Measurements from ENCODE around the gene CCDC85C.

CCDC85C gene

DNA sequence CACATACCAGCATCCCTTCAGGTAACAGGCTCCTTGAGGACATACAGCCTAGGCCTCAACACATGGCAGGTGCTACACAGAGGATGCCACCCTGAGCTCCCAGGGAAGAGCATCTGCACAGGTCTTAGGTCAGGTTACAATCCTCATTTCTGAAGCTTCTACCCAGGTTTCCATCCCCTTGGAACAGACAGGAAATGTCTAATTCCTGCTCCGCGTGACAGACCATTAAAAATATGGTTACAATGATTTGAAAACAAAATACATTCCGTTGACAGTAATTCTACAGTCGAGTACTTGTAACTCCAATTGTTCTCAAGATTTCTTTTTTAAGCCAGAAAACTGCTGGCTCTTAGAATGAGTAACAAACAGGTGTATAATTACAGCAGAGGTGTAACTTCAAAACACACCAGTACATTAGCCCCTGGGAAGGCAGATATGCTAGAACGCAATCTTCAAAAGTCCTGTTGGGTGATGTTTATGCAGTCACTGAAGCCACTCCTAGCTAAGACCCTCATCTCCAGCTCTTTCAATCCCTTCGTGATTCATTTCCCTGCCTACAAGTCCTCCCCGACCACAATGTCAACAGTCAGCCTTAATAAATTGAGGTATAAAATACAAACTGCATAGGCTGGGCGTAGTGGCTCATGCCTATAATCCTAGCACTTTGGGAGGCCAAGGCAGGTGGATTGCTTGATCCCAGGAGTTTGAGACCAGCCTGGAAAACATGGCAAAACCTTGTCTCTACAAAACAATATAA is 135.0 kb downstream of the CCDC85C start:
- no peak for TF ChIP-seq POU2F2 (IDR thresholded peaks at IDR 0.05; ENCODE audit: low read depth, low read length)
- TF ChIP-seq POLR2AphosphoS5 (IDR thresholded peaks at IDR 0.05; ENCODE audit: low read depth, low read length) = no peak
- FAIRE-seq = peak; percentile 16
- DNase-seq (ENCODE audit: insufficient read length, low spot score) = no peak

DNA sequence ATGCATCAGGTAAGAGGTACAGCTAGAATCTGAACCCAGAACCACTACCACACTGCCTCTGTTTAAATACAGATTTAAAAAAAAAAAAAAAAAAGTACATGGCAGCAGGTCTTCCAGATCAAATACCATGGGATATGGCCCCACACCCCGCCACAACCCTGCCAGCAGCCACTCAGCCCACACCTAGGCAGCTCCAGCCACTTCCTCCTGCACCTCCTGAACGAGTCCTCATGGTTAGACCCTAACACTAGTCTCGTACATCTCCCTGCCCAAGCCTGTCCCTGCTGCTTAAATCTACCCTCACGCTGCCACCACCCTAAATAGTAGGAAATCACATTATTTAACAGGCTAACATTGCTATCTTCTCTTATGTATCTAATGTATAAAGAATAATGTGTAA is 135.9 kb downstream of the CCDC85C start:
- TF ChIP-seq SPI1 (IDR thresholded peaks at IDR 0.05; ENCODE audit: low read depth, low read length) = no peak
- no peak for TF ChIP-seq POLR2AphosphoS5 (IDR thresholded peaks at IDR 0.05; ENCODE audit: low read depth, low read length)
- no peak for TF ChIP-seq PAX5 (IDR thresholded peaks at IDR 0.05; ENCODE audit: insufficient read depth, low read length, severe bottlenecking)
- TF ChIP-seq POU2F2 (IDR thresholded peaks at IDR 0.05; ENCODE audit: low read depth, low read length) = no peak
- TF ChIP-seq TAF1 (IDR thresholded peaks at IDR 0.05; ENCODE audit: low read depth, low read length) = no peak
- TF ChIP-seq POLR2A (IDR thresholded peaks at IDR 0.05; ENCODE audit: low read depth, low read length) = no peak
- no peak for DNase-seq (ENCODE audit: insufficient read length, low spot score)
- FAIRE-seq = no peak

DNA sequence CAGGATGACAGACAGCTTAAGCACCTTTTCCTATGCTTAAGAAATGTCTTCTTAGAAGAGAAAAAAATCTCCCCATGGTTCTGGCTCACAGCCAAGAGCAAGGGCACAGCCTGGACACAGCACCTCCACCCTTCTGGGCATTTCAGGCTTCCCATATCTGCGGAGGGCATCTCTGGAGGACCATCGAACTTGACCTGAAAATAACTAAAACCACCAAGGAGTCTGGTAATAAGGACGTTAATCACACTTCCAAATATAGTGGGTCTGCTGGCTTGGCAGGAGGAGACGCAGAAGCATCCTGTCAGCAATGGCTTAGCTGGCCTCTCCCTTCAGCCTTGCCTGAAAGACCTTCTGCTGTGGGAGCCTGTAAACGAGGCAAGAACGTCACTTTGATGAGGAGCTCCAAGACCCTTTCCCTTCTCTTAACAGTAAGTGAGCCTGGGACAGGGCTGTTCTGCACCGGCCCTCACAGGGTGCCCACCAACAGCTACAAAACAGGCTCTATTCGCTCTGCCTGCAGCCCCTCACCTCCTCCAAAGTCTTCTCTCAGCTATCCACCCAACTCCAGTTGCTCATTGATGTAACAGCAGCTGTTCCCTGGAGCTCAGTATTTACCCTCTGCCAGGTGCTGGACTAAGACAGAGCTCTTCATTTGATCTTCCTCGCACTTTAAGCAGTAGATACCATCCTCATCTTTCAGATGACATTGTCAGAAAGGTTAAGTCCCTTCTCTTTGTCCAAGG is 136.5 kb downstream of the CCDC85C start:
- FAIRE-seq = no peak
- no peak for TF ChIP-seq PAX5 (IDR thresholded peaks at IDR 0.05; ENCODE audit: insufficient read depth, low read length, severe bottlenecking)
- no peak for TF ChIP-seq POLR2AphosphoS5 (IDR thresholded peaks at IDR 0.05; ENCODE audit: low read depth, low read length)
- DNase-seq (ENCODE audit: insufficient read length, low spot score) = no peak

DNA sequence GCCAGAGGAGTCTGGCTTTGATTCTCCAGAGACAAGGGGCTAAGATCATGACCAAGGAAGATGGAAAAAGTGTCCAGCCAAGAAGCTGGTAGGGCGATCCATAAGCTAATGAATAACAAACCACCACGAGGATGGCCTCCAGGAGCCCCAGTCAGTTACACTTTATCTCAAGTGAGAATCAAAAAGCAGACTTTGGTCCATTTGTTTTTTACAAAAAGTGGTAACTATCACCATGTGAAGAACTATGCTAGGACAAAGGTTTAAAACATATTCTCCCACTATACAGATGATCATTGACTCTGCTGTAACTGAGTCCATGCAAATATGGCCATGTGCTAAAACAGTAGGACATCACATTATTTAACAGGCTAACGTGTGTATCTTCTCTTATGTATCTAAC is 137.2 kb downstream of the CCDC85C start:
- DNase-seq (ENCODE audit: insufficient read length, low spot score) (no peak), FAIRE-seq (no peak)
- TF ChIP-seq POU2F2 (IDR thresholded peaks at IDR 0.05; ENCODE audit: low read depth, low read length) = no peak
- TF ChIP-seq POLR2A (IDR thresholded peaks at IDR 0.05; ENCODE audit: low read depth, low read length) = no peak
- no peak for TF ChIP-seq TAF1 (IDR thresholded peaks at IDR 0.05; ENCODE audit: low read depth, low read length)
- TF ChIP-seq POLR2AphosphoS5 (IDR thresholded peaks at IDR 0.05; ENCODE audit: low read depth, low read length) = no peak
- no peak for TF ChIP-seq PAX5 (IDR thresholded peaks at IDR 0.05; ENCODE audit: insufficient read depth, low read length, severe bottlenecking)
- no peak for TF ChIP-seq SPI1 (IDR thresholded peaks at IDR 0.05; ENCODE audit: low read depth, low read length)

DNA sequence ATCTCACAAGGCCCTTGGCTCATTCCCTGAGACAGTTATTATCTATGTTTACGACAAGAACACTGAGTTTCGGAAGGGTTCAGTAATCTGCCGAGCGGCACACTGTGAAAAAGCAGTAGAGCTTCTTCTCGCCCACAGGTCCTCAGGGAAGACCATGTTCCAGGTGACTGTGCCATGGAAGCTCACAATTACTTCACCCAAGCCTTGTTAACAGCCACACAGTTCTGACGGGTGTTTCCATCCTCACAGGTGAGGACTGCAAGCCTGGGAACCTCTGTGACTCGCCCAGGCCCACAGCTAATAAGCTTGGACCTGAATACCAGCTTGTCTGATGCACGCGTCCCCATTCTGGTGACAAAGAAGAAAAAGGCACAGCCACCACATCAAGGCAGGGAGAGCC is 138.7 kb downstream of the CCDC85C start:
- TF ChIP-seq TAF1 (IDR thresholded peaks at IDR 0.05; ENCODE audit: low read depth, low read length) = no peak
- TF ChIP-seq POLR2A (IDR thresholded peaks at IDR 0.05; ENCODE audit: low read depth, low read length) = no peak
- TF ChIP-seq SPI1 (IDR thresholded peaks at IDR 0.05; ENCODE audit: low read depth, low read length) = no peak
- no peak for TF ChIP-seq POU2F2 (IDR thresholded peaks at IDR 0.05; ENCODE audit: low read depth, low read length)
- no peak for TF ChIP-seq PAX5 (IDR thresholded peaks at IDR 0.05; ENCODE audit: insufficient read depth, low read length, severe bottlenecking)
- no peak for TF ChIP-seq POLR2AphosphoS5 (IDR thresholded peaks at IDR 0.05; ENCODE audit: low read depth, low read length)
- FAIRE-seq (peak; percentile 13), DNase-seq (ENCODE audit: insufficient read length, low spot score) (no peak)

DNA sequence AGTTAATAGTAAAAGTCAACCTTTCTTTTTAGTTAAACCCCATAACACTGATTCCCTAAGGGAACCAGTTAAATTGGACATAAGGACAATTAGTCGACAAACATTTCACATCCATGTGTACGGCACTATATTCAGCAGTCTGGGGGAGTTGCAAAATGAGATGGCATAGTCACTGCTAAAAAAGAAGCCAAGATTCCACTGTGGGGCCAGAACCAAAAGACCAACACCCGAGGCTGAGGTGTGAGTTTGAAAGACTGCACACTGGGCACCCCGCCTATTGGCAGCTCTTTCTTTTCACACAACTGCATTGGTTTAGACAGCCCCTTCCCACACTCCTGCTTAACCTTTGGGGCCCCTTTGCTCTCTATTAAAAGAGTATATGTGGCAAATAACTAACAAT is 140.0 kb downstream of the CCDC85C start:
- DNase-seq (ENCODE audit: insufficient read length, low spot score) (no peak), FAIRE-seq (no peak)
- TF ChIP-seq PAX5 (IDR thresholded peaks at IDR 0.05; ENCODE audit: insufficient read depth, low read length, severe bottlenecking) (no peak), POLR2AphosphoS5 (IDR thresholded peaks at IDR 0.05; ENCODE audit: low read depth, low read length) (no peak), TAF1 (IDR thresholded peaks at IDR 0.05; ENCODE audit: low read depth, low read length) (no peak), SPI1 (IDR thresholded peaks at IDR 0.05; ENCODE audit: low read depth, low read length) (no peak), POLR2A (IDR thresholded peaks at IDR 0.05; ENCODE audit: low read depth, low read length) (no peak), POU2F2 (IDR thresholded peaks at IDR 0.05; ENCODE audit: low read depth, low read length) (no peak)

DNA sequence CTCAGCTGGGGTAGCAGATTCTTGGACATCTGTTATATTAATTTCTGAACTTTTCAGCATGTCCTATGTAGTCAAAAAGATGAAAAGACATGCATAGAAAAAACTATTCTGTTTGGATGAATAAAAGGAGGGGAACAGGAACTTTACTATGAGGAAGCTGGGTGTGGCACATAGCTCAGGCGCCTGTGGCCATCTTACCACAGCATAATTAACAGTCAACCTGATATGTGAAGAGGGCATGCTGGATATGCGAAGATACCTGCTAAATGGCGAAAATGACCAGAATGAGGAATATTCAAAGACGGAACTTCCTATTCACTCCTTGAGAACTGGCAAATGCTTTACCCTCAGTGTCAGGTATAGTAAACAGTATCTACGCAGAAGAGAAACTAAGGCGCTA is 141.8 kb downstream of the CCDC85C start:
- no peak for FAIRE-seq

DNA sequence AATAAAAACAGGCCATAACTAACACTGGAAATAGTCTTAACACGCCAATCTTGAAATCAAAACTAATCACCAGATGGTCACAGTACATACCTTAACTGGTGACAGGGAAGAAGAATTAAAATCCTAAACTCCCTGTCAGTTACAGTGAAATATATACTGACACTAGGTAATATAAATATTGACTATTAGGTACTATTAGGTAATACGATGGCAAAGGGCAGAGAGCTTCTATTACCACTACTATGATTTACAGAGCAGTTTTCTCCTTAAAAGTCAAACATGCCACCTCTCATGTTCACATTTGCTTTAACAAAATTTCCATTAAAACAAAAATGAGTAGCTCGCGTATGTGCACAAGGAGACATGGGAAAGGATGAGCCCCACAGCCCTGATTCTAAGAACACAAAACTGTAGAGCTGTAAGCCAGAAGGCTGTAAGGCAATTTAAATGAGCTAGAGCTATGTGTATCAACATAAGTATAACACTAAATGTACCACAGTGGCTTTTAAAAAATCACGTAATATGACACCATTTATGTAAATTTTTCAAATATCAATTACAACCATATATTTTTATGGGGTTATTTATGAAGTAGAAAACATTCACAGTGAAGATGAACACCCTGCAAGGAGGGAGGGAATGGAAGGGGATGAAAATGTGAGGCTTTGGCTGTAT is 142.5 kb downstream of the CCDC85C start:
- TF ChIP-seq PAX5 (IDR thresholded peaks at IDR 0.05; ENCODE audit: insufficient read depth, low read length, severe bottlenecking) (no peak), POLR2A (IDR thresholded peaks at IDR 0.05; ENCODE audit: low read depth, low read length) (no peak), SPI1 (IDR thresholded peaks at IDR 0.05; ENCODE audit: low read depth, low read length) (no peak), POU2F2 (IDR thresholded peaks at IDR 0.05; ENCODE audit: low read depth, low read length) (no peak), POLR2AphosphoS5 (IDR thresholded peaks at IDR 0.05; ENCODE audit: low read depth, low read length) (no peak), TAF1 (IDR thresholded peaks at IDR 0.05; ENCODE audit: low read depth, low read length) (no peak)
- DNase-seq (ENCODE audit: insufficient read length, low spot score) (no peak), FAIRE-seq (no peak)

More for the DNA sequence above, 141.8 kb downstream of the CCDC85C start:
- no peak for TF ChIP-seq POLR2A (IDR thresholded peaks at IDR 0.05; ENCODE audit: low read depth, low read length)
- TF ChIP-seq SPI1 (IDR thresholded peaks at IDR 0.05; ENCODE audit: low read depth, low read length) = no peak
- TF ChIP-seq PAX5 (IDR thresholded peaks at IDR 0.05; ENCODE audit: insufficient read depth, low read length, severe bottlenecking) = no peak
- no peak for TF ChIP-seq TAF1 (IDR thresholded peaks at IDR 0.05; ENCODE audit: low read depth, low read length)
- TF ChIP-seq POU2F2 (IDR thresholded peaks at IDR 0.05; ENCODE audit: low read depth, low read length) = no peak
- no peak for TF ChIP-seq POLR2AphosphoS5 (IDR thresholded peaks at IDR 0.05; ENCODE audit: low read depth, low read length)
- DNase-seq (ENCODE audit: insufficient read length, low spot score) = no peak

DNA sequence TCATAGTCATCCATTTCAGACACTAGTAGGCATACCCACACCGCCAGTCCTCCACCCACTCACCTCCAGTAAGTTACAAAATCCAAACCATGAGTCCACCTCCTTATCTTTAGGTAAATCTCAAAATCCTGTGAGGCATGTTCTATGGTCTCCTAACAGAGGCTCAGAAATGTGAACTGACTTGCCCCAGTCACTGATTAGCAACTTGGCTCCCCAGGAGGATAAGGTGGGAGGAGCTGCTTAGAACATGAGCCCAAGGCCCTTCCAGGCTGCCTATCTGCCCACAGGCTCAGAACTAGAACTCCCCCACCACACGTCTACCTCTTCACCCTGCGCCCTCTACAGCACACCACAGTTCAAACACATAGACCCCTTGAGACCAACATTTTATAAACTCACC is 143.2 kb downstream of the CCDC85C start:
- DNase-seq (ENCODE audit: insufficient read length, low spot score) (no peak), FAIRE-seq (no peak)
- TF ChIP-seq POLR2AphosphoS5 (IDR thresholded peaks at IDR 0.05; ENCODE audit: low read depth, low read length) (no peak), POU2F2 (IDR thresholded peaks at IDR 0.05; ENCODE audit: low read depth, low read length) (no peak), TAF1 (IDR thresholded peaks at IDR 0.05; ENCODE audit: low read depth, low read length) (no peak), POLR2A (IDR thresholded peaks at IDR 0.05; ENCODE audit: low read depth, low read length) (no peak), SPI1 (IDR thresholded peaks at IDR 0.05; ENCODE audit: low read depth, low read length) (no peak), PAX5 (IDR thresholded peaks at IDR 0.05; ENCODE audit: insufficient read depth, low read length, severe bottlenecking) (no peak)

Data from GM12891 (cell line).